Fibroblast of lung (primary cell): ENCODE data around the gene CCL4L2. TPM values are rescaled to one million over a fixed set of nuclear protein-coding genes. Genes with fewer than 3 reads are reported as not detected.
"Not testable (repeated sequence)": the region's sequence is repeated elsewhere in the genome, so short reads cannot be mapped to it uniquely, and the experiment has no call there.

Source experiments
- DNase-seq, 2 donors: peaks; one replicate each; pipeline versions ENCODE4 v3.0.0 to v3.0.0-alpha.2; 2010; ENCODE audit warnings: low read depth in 2 of 2
- H2AFZ ChIP-seq: 2 replicates; pipeline ENCODE4 v1.5.1; 2012; ENCODE audit warnings: low read length, control low read depth, inconsistent platforms
- H3K27ac ChIP-seq: 2 replicates; pipeline ENCODE4 v1.5.1; 2011; ENCODE audit warnings: low read length, control low read depth; ENCODE audit not compliant: insufficient read depth
- H3K27me3 ChIP-seq: 2 replicates; pipeline ENCODE4 v1.5.1; 2011; ENCODE audit warnings: mild to moderate bottlenecking, low read length; ENCODE audit not compliant: control insufficient read depth, insufficient read depth
- H3K36me3 ChIP-seq: 2 replicates; pipeline ENCODE4 v1.5.1; 2011; ENCODE audit warnings: low read length; ENCODE audit not compliant: control insufficient read depth, insufficient read depth
- H3K4me1 ChIP-seq: 2 replicates; pipeline ENCODE4 v1.5.1; 2011; ENCODE audit warnings: low read length; ENCODE audit not compliant: control insufficient read depth, insufficient read depth; ENCODE audit errors: extremely low read depth
- H3K4me2 ChIP-seq: 2 replicates; pipeline ENCODE4 v1.5.1; 2011; ENCODE audit warnings: low read length, control low read depth; ENCODE audit not compliant: insufficient read depth; ENCODE audit errors: extremely low read depth
- H3K4me3 ChIP-seq, 4 experiments: fragments of 200-600 bp in 1 of 4; sonication (generic) in 1 of 4; replicated peaks in 1 of 4; 2 replicates each; pipeline ENCODE4 v1.5.1; 2011 to 2016; ENCODE audit warnings: low read length in 4 of 4, low read depth in 3 of 4, mild to moderate bottlenecking in 3 of 4, control low read depth in 2 of 4, inconsistent platforms in 1 of 4, mixed read lengths in 1 of 4; ENCODE audit not compliant: insufficient read depth in 1 of 4; ENCODE audit errors: control extremely low read depth in 1 of 4
- H3K79me2 ChIP-seq: 2 replicates; pipeline ENCODE4 v1.5.1; 2012; ENCODE audit warnings: mild to moderate bottlenecking, low read length, inconsistent platforms; ENCODE audit not compliant: control insufficient read depth, insufficient read depth
- H3K9ac ChIP-seq: 2 replicates; pipeline ENCODE4 v1.5.1; 2011; ENCODE audit warnings: mild to moderate bottlenecking, low read length, control low read depth; ENCODE audit not compliant: insufficient read depth
- H3K9me3 ChIP-seq: 2 replicates; pipeline ENCODE4 v1.5.1; 2012; ENCODE audit warnings: low read depth, low read length; ENCODE audit not compliant: control insufficient read depth, insufficient read depth
- H4K20me1 ChIP-seq: 2 replicates; pipeline ENCODE4 v1.5.1; 2011; ENCODE audit warnings: low read length; ENCODE audit not compliant: control insufficient read depth, insufficient read depth; ENCODE audit errors: extremely low read depth
- CTCF ChIP-seq, 2 donors: IDR thresholded peaks in 1 of 2; conservative IDR thresholded peaks in 1 of 2; 1 replicate in 1 of 2; 2 replicates in 1 of 2; pipeline ENCODE4 v1.5.1; 2011 to 2012; ENCODE audit warnings: low read length in 2 of 2, control low read depth in 1 of 2, inconsistent platforms in 1 of 2, low read depth in 1 of 2, mild to moderate bottlenecking in 1 of 2
- EZH2 ChIP-seq: IDR thresholded peaks from 2 replicates; pipeline ENCODE4 v1.5.1; 2012; ENCODE audit warnings: low read length, control low read depth, mild to moderate bottlenecking; ENCODE audit errors: missing control alignments
- polyA plus RNA-seq, 2 donors: library from polyadenylated mRNA; depleted of rRNA in 1 of 2; stranded (reverse) in 1 of 2; unstranded in 1 of 2; fragments of >200 nt; gene quantifications; 2 replicates each; pipeline ENCODE4 v1.2.1, GENCODE V29; 2011 to 2012; ENCODE audit warnings: missing spikeins in 1 of 2
- total RNA-seq: library from RNA; depleted of rRNA; stranded (reverse); fragments of >200 nt; gene quantifications from 2 replicates; pipeline ENCODE4 v1.2.1, GENCODE V29; 2014

The CCL4L2 gene
- total and polyA plus RNA-seq, 2 donors (not counting 1 experiment from before 2014, with no cell fraction given) = not detected

- Histone ChIP-seq H4K20me1 (no peaks in the 10 kb centered on the region), H3K36me3 (no peaks in the 10 kb centered on the region), H3K4me3 (no peak overlapping the region), H3K9ac (no peak overlapping the region), H3K27ac (no peak overlapping the region), H3K27me3 (no peaks in the 10 kb centered on the region), H3K79me2 (no peaks in the 10 kb centered on the region), H2AFZ (no peak overlapping the region), H3K4me1 (no peaks in the 10 kb centered on the region), H3K9me3 (no peaks in the 10 kb centered on the region), H3K4me2 (no peak overlapping the region)
- TF ChIP-seq CTCF (conservative IDR thresholded peaks at IDR 0.05 in 1 of 2, IDR thresholded peaks at IDR 0.05 in 1 of 2; ENCODE audit: low read depth in 1 of 2, low read length in 2 of 2) = no peak
- TF ChIP-seq EZH2 = no peak
- DNase-seq = no peak
Measured at GRCh38 chr17:36188891-36189306, 22.0 kb upstream of the CCL4L2 start.

DNA sequence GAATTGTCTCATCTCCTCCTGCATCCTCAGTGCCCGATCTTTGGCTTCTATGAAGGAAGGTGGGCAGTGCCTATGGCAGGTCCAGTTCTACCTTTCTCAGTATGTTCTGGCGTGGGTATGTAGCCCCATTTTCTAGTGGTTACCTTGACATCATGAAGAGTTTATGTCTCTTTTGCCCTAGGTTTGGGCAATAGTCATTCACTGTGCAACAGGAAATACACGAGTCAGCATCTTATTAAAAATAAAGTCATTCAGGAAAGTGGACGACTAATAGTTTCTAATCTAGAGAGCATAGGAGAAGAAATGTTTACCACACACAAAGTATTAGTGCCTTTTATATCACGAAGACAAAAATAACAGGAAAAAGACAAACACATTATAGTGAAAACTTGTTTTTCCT is 20.9 kb upstream of the CCL4L2 start:
- DNase-seq, H3K79me2 ChIP-seq, H3K36me3 ChIP-seq, H4K20me1 ChIP-seq, H3K4me1 ChIP-seq, H3K9ac ChIP-seq, H3K27ac ChIP-seq, H3K4me3 ChIP-seq, H2AFZ ChIP-seq, H3K4me2 ChIP-seq, H3K27me3 ChIP-seq, H3K9me3 ChIP-seq: not testable (repeated sequence)

GRCh38 chr17:36190549-36191330 is 20.1 kb upstream of the CCL4L2 start:
- H2AFZ ChIP-seq, H3K79me2 ChIP-seq, H3K9ac ChIP-seq, H3K4me1 ChIP-seq, DNase-seq, H3K36me3 ChIP-seq, H3K9me3 ChIP-seq, H3K27me3 ChIP-seq, H4K20me1 ChIP-seq, H3K4me3 ChIP-seq, H3K27ac ChIP-seq, H3K4me2 ChIP-seq: not testable (repeated sequence)

GRCh38 chr17:36193216-36193775 is 17.6 kb upstream of the CCL4L2 start:
- no peaks in the 10 kb centered on the region for H4K20me1 ChIP-seq
- no peak overlapping the region for H3K4me2 ChIP-seq
- DNase-seq = no peak
- no peak overlapping the region for H2AFZ ChIP-seq
- no peak overlapping the region for H3K27ac ChIP-seq
- H3K4me3 ChIP-seq = no peak overlapping the region
- H3K36me3 ChIP-seq = no peaks in the 10 kb centered on the region
- TF ChIP-seq CTCF (conservative IDR thresholded peaks at IDR 0.05 in 1 of 2, IDR thresholded peaks at IDR 0.05 in 1 of 2; ENCODE audit: low read depth in 1 of 2, low read length in 2 of 2) = no peak
- no peak for TF ChIP-seq EZH2
- no peaks in the 10 kb centered on the region for H3K27me3 ChIP-seq
- no peak overlapping the region for H3K9ac ChIP-seq
- no peaks in the 10 kb centered on the region for H3K79me2 ChIP-seq
- no peaks in the 10 kb centered on the region for H3K9me3 ChIP-seq
- H3K4me1 ChIP-seq = no peaks in the 10 kb centered on the region

GRCh38 chr17:36194147-36194831 is 16.6 kb upstream of the CCL4L2 start:
- not testable (repeated sequence) for H3K36me3 ChIP-seq, DNase-seq

More at GRCh38 chr17:36194147-36194831, 16.6 kb upstream of the CCL4L2 start:
- H3K27ac ChIP-seq, H3K27me3 ChIP-seq, H3K4me1 ChIP-seq, H3K79me2 ChIP-seq, H3K9ac ChIP-seq, H3K4me3 ChIP-seq, H3K9me3 ChIP-seq, H3K4me2 ChIP-seq, H4K20me1 ChIP-seq, H2AFZ ChIP-seq: not testable (repeated sequence)
